Stimulated activated effector memory CD8-positive, alpha-beta T cell treated with anti-CD3 and anti-CD28 coated beads, Interleukin-12 subunit alpha, Interleukin-12 subunit beta, amount 100 ng/mL, for 72 hours (primary cell): Measurements from ENCODE around the gene LGALS12.

Source experiments
- ATAC-seq: fragments of 150-1000 bp; cut with Tn5 transposase; 2 replicates; pipeline ENCODE4 v1.10.0; 2021
- DNase-seq, 2 donors: peaks; one replicate each; pipeline ENCODE4 v3.0.0; 2021 to 2022; ENCODE audit warnings: low spot score in 2 of 2
- H3K27ac Mint-ChIP-seq: one replicate; pipeline ENCODE4 v1.8.0; 2022; ENCODE audit warnings: mild to moderate bottlenecking, mixed read lengths
- H3K36me3 Mint-ChIP-seq: one replicate; pipeline ENCODE4 v1.8.0; 2022; ENCODE audit warnings: mild to moderate bottlenecking, mixed read lengths
- H3K4me1 Mint-ChIP-seq: one replicate; pipeline ENCODE4 v1.8.0; 2022; ENCODE audit warnings: mixed read lengths
- H3K4me3 Mint-ChIP-seq: one replicate; pipeline ENCODE4 v1.8.0; 2022; ENCODE audit warnings: mild to moderate bottlenecking, mixed read lengths
- H3K9me3 Mint-ChIP-seq: one replicate; pipeline ENCODE4 v1.8.0; 2022; ENCODE audit warnings: mixed read lengths

Gene LGALS12

GRCh38 chr11:63554877-63555223 lies 49.0 kb downstream of the LGALS12 start:
- no peak for ATAC-seq
- Mint-ChIP-seq H3K9me3 (no peaks in the 10 kb centered on the region), H3K27ac (no peak overlapping the region), H3K4me3 (no peak overlapping the region), H3K4me1 (peaks cover 43% of the 10 kb centered on the region), H3K36me3 (peaks cover 8% of the 10 kb centered on the region)
- peak in 1 of 2 donors; percentile 22 for DNase-seq

- ATAC-seq = no peak
- DNase-seq = peak in 1 of 2 donors; percentile 43
- Mint-ChIP-seq H3K27ac (no peak overlapping the region), H3K9me3 (no peaks in the 10 kb centered on the region), H3K4me3 (no peak overlapping the region), H3K36me3 (no peaks in the 10 kb centered on the region), H3K4me1 (peaks cover 48% of the 10 kb centered on the region)
These were observed 50.6 kb downstream of the LGALS12 start for GRCh38 chr11:63556404-63557013.

DNA sequence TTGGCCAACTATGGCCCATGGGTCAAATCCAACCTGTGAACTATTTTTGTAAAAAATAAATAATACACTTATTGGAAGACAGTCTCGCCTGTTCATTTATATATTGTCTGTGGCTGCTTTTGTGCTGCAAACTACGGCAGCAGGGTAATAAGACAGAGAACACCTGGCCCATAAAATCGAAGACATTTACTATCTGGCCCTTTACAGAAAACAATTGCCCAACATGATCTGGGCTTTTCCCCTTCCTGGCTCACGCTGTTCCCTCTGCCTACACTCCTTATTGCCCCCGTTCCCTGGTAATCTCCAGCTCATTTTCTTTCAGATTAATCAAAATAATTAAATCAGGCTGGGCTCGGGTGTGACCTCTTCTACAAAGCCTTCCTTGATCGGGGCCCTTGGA lies 51.7 kb downstream of the LGALS12 start:
- no peak overlapping the region for H3K4me3 Mint-ChIP-seq
- peaks cover 37% of the 10 kb centered on the region for H3K4me1 Mint-ChIP-seq
- no peaks in the 10 kb centered on the region for H3K36me3 Mint-ChIP-seq
- H3K27ac Mint-ChIP-seq = no peak overlapping the region
- DNase-seq (no peak), ATAC-seq (no peak)
- H3K9me3 Mint-ChIP-seq = no peaks in the 10 kb centered on the region

DNA sequence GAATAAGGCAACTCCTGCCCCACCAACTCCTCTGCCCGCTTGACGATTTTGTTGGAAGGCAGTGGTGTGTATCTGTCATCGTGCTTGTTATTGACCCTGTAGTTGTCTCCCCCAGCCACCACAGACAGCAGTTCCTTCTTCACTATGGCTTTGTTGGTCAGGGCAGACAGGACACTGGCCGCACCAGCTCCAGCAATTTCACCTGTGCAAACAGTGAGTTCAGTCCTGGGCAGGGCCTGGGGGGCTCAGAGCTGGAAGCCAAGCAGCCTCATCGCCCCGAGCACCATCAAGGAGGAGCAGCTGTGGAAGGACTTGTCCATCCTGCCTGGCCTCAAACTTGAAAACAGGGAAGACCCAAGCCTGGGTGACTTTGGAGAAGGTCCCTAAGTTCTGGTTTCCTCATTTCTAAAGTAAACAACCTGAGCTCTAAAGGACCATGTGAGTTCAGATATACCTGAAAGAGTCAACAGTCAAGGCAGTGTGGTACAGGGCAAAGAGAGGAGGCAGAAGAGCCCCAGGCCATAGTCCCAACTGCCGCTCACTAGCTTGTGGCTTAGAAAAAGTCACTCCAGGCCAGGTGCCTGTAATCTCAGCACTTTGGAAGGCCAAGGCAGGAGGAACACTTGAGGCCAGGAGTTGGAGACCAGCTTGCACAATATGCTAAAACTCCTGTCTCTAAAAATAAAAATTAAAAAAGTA lies 52.7 kb downstream of the LGALS12 start:
- ATAC-seq = no peak
- Mint-ChIP-seq H3K27ac (no peak overlapping the region), H3K36me3 (no peaks in the 10 kb centered on the region), H3K9me3 (no peaks in the 10 kb centered on the region), H3K4me3 (no peak overlapping the region), H3K4me1 (peaks cover 31% of the 10 kb centered on the region)
- peak in 1 of 2 donors; percentile 39 for DNase-seq

GRCh38 chr11:63560506-63561180 lies 54.8 kb downstream of the LGALS12 start:
- peak overlapping the region; percentile 20 for H3K27ac Mint-ChIP-seq
- peaks cover 36% of the 10 kb centered on the region for H3K4me1 Mint-ChIP-seq
- no peaks in the 10 kb centered on the region for H3K9me3 Mint-ChIP-seq
- no peaks in the 10 kb centered on the region for H3K36me3 Mint-ChIP-seq
- H3K4me3 Mint-ChIP-seq = no peak overlapping the region
- DNase-seq (peak in 1 of 2 donors; percentile 38), ATAC-seq (no peak)

GRCh38 chr11:63563201-63564055 lies 57.5 kb downstream of the LGALS12 start, which contains the start of gene PLAAT2:
PLAAT2 (minus strand) TSS chr11:63563379; CDS start chr11:63563324, 55 bp downstream.
- Mint-ChIP-seq H3K27ac (no peak within 1 kb of the TSS), H3K4me3 (peak within 1 kb of the TSS; percentile 15), H3K36me3 (peaks cover 11% of the 10 kb centered on the region), H3K9me3 (no peaks in the 10 kb centered on the region), H3K4me1 (peaks cover 49% of the 10 kb centered on the region)
- peak in 1 of 2 donors; percentile 23 for DNase-seq
- ATAC-seq = no peak

DNA sequence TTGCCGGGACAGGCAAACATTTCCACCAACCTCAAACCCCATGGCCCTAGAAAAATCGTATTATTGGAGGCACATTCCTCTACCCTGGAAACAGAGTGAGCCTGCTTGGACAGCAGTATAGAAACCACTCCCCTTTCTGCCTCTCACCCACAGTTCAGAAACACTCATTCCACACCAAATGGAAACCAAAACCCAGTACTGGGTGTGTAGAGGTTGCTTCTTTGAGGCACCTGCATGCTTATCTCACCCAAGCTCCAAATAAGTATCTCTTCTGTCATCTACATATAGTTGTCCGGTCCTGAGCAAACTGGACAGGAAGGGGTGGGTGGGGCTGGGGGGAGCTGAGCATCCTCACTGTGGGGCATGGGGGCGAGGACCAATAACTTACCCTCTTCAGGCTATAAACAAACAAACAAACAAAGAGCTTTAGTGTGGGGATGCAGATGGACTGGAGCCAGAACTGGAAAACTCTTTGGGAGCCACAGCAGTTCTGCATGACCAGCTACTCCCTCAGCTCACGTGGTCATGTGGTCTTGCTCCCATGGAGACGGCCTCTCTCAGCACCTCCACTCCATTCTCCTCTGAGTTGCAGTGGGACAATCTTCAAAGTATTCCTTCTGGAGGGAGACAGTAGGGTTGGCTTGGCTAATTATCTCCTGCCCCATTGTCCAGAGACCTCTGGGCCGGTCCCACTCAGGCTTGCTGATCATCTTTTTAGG lies 58.3 kb downstream of the LGALS12 start:
- H3K27ac Mint-ChIP-seq = no peak overlapping the region
- DNase-seq (peak; percentile 18 to 71), ATAC-seq (peak; percentile 75)
- peaks cover 54% of the 10 kb centered on the region for H3K4me1 Mint-ChIP-seq
- peaks cover 11% of the 10 kb centered on the region for H3K36me3 Mint-ChIP-seq
- peak overlapping the region; percentile 15 for H3K4me3 Mint-ChIP-seq
- H3K9me3 Mint-ChIP-seq = no peaks in the 10 kb centered on the region

- ATAC-seq (no peak), DNase-seq (peak in 1 of 2 donors; percentile 51)
- H3K4me1 Mint-ChIP-seq = peaks cover 54% of the 10 kb centered on the region
- H3K27ac Mint-ChIP-seq = no peak overlapping the region
- H3K9me3 Mint-ChIP-seq = no peaks in the 10 kb centered on the region
- peaks cover 11% of the 10 kb centered on the region for H3K36me3 Mint-ChIP-seq
- no peak overlapping the region for H3K4me3 Mint-ChIP-seq
These were observed 59.0 kb downstream of the LGALS12 start for GRCh38 chr11:63564784-63565350.
